K562 (cell line): ENCODE results near the gene RBKS. TPM values are rescaled to one million over a fixed set of nuclear protein-coding genes. Genes with fewer than 3 reads are reported as not detected.

Experiments
- ATAC-seq: fragments of 200-7000 bp; cut with Tn5 transposase; 3 replicates; pipeline ENCODE4 v1.9.1; 2020; ENCODE audit warnings: moderate library complexity
- BruUV-seq: library from RNA; stranded (reverse); fragments of 400-500 nt; replicated peaks from 2 replicates; lab custom pipeline; 2021; lab: Mats Ljungman, UMichigan
- CTCF ChIA-PET: fragments of 300-600 bp; formaldehyde crosslinking; extraction: SDS; loops from one replicate; lab custom pipeline; 2021; ENCODE audit warnings: low intra/inter-chr PET ratio; lab: Yijun Ruan, JAX
- POLR2A ChIA-PET: fragments of 300-600, 350-650 bp; sonication (Branson Sonifier 250); formaldehyde crosslinking; extraction: SDS; loops from one replicate; lab custom pipeline; 2021; ENCODE audit warnings: antibody characterized with exemption, inconsistent platforms; lab: Yijun Ruan, JAX
- DNase-seq, 4 experiments: peaks; one replicate each; pipeline versions ENCODE4 v3.0.0 to v3.0.0-alpha.2; 2011 to 2018; ENCODE audit warnings: low spot score in 3 of 4, mixed read lengths in 3 of 4; ENCODE audit errors: extremely low read depth in 1 of 4
- FAIRE-seq: peaks from 2 replicates; lab custom pipeline; 2011; peaks lifted over from hg19 to GRCh38; lab: Jason Lieb, UNC
- H2AFZ ChIP-seq: 2 replicates; pipeline ENCODE4 v1.6.0; 2011; ENCODE audit warnings: low read depth, low read length, control low read depth, inconsistent platforms
- H3K27ac ChIP-seq: fragments of 200-600 bp; 3 replicates; pipeline ENCODE4 v1.8.0; 2011; ENCODE audit warnings: low read depth, mild to moderate bottlenecking, control low read depth, inconsistent platforms, low read length, moderate library complexity, mixed read lengths; ENCODE audit errors: extremely low read depth
- H3K27me3 ChIP-seq, 2 experiments: fragments of 300-600 bp in 1 of 2; 2 replicates in 1 of 2; 3 replicates in 1 of 2; pipeline versions ENCODE4 v1.6.0 to v1.8.0; 2011; ENCODE audit warnings: inconsistent platforms in 2 of 2, low read length in 2 of 2, mild to moderate bottlenecking in 1 of 2, mixed read lengths in 1 of 2, moderate library complexity in 1 of 2; ENCODE audit not compliant: control insufficient read depth in 2 of 2, insufficient read depth in 2 of 2
- H3K36me3 ChIP-seq: fragments of 300-600 bp; 3 replicates; pipeline ENCODE4 v1.8.0; 2011; ENCODE audit warnings: mild to moderate bottlenecking, low read length, inconsistent platforms; ENCODE audit not compliant: control insufficient read depth, insufficient read depth
- H3K4me1 ChIP-seq, 2 experiments: fragments of 200-600 bp in 1 of 2; replicated peaks in 1 of 2; 2 replicates in 1 of 2; 3 replicates in 1 of 2; pipeline versions ENCODE4 v1.5.1 to v1.8.0; 2011; ENCODE audit warnings: inconsistent platforms in 2 of 2, low read length in 2 of 2, mild to moderate bottlenecking in 1 of 2, mixed read lengths in 1 of 2, moderate library complexity in 1 of 2; ENCODE audit not compliant: control insufficient read depth in 2 of 2, insufficient read depth in 2 of 2
- H3K4me2 ChIP-seq: 2 replicates; pipeline ENCODE4 v1.6.1; 2011; ENCODE audit warnings: low read length, control low read depth, inconsistent platforms, mixed read lengths; ENCODE audit not compliant: insufficient read depth
- H3K4me3 ChIP-seq: fragments of 200-600 bp; sonication (generic), shearing (Covaris generic); 2 replicates; pipeline ENCODE4 v1.5.1; 2016; ENCODE audit warnings: control low read depth, inconsistent platforms
- H3K79me2 ChIP-seq: fragments of 200-600 bp; 3 replicates; pipeline ENCODE4 v1.8.0; 2011; ENCODE audit warnings: low read length, inconsistent platforms; ENCODE audit not compliant: control insufficient read depth, insufficient read depth
- H3K9ac ChIP-seq, 2 experiments: 2 replicates each; pipeline versions ENCODE4 v1.6.0 to v1.6.1; 2011; ENCODE audit warnings: low read depth in 2 of 2, low read length in 2 of 2, control low read depth in 1 of 2, inconsistent platforms in 1 of 2, mild to moderate bottlenecking in 1 of 2, mixed read lengths in 1 of 2; ENCODE audit not compliant: insufficient read depth in 1 of 2
- H3K9me1 ChIP-seq: one replicate; pipeline ENCODE4 v1.6.0; 2011; ENCODE audit warnings: inconsistent platforms, mild to moderate bottlenecking, low read length, moderate library complexity; ENCODE audit not compliant: control insufficient read depth, insufficient read depth
- H3K9me3 ChIP-seq: replicated peaks from 2 replicates; pipeline ENCODE4 v1.5.1; 2011; ENCODE audit warnings: low read depth, low read length, inconsistent platforms; ENCODE audit not compliant: control insufficient read depth, insufficient read depth
- H4K20me1 ChIP-seq: replicated peaks from 2 replicates; pipeline ENCODE4 v1.6.1; 2011; ENCODE audit warnings: low read length, inconsistent platforms, mixed read lengths; ENCODE audit not compliant: control insufficient read depth, insufficient read depth
- AFF4 ChIP-seq: sonication (generic); formaldehyde crosslinking; IDR thresholded peaks from 2 replicates; pipeline ENCODE4 v1.8.0; 2023; ENCODE audit warnings: mild to moderate bottlenecking, missing genetic modification reagents
- DACH1 ChIP-seq: fragments of 450-650 bp; IDR thresholded peaks from 2 replicates; pipeline ENCODE4 v1.6.1; 2018; ENCODE audit not compliant: partially characterized antibody
- EP400 ChIP-seq: fragments of 450-650 bp; IDR thresholded peaks from 2 replicates; pipeline ENCODE4 v1.6.1; 2017; ENCODE audit warnings: antibody characterized with exemption, mild to moderate bottlenecking, moderate library complexity
- KHSRP ChIP-seq: fragments of 450-650 bp; IDR thresholded peaks from 2 replicates; pipeline ENCODE4 v1.6.1; 2017
- STAG1 ChIP-seq: sonication (generic); formaldehyde crosslinking; IDR thresholded peaks from 2 replicates; pipeline ENCODE4 v1.5.0; 2020; ENCODE audit warnings: missing genetic modification reagents, borderline replicate concordance
- TRIM24 ChIP-seq, 2 experiments: fragments of 450-650 bp; IDR thresholded peaks; 2 replicates each; pipeline ENCODE4 v1.6.1; 2016
- ZBTB43 ChIP-seq: sonication (generic); formaldehyde crosslinking; IDR thresholded peaks from 2 replicates; pipeline ENCODE4 v1.8.0; 2023; ENCODE audit warnings: mild to moderate bottlenecking, missing genetic modification reagents
- ZBTB49 ChIP-seq: sonication (generic); formaldehyde crosslinking; IDR thresholded peaks from 2 replicates; pipeline ENCODE4 v1.8.0; 2022; ENCODE audit warnings: missing genetic modification reagents, mild to moderate bottlenecking, borderline replicate concordance
- ZNF165 ChIP-seq: fragments of 250-450 bp; sonication (Bioruptor Pico); IDR thresholded peaks from 2 replicates; pipeline ENCODE4 v1.4.0; 2020; ENCODE audit warnings: borderline replicate concordance
- WGBS: fragments of 100-300 bp; shearing (Covaris generic); methylation state at CpG from one replicate; pipeline ENCODE4 v1.1.6; 2016; ENCODE audit warnings: low coverage, mixed read lengths; ENCODE audit not compliant: insufficient coverage; ENCODE audit errors: missing lambda C conversion rate; 5-methylcytosine and 5-hydroxymethylcytosine counted together
- in situ Hi-C: fragments of 300-500 bp; cut with MboI; formaldehyde crosslinking; loops from 4 replicates; pipeline ENCODE4 v1.15.0; 2018; ENCODE audit warnings: inconsistent platforms, mixed read lengths
- intact Hi-C: fragments of 100-400 bp; cut with micrococcal nuclease; formaldehyde crosslinking; loops from 2 replicates; pipeline ENCODE4 v1.14.2; 2022
- polyA plus RNA-seq, 8 experiments: library from polyadenylated mRNA; depleted of rRNA in 4 of 8; stranded (reverse) in 5 of 8; unstranded in 3 of 8; fragments of >200 nt; fragmentation: Nextera tagmentation in 2 of 8; fragmentation: Illumina TruSeq in 1 of 8; extraction: Ambion mirVana in 2 of 8; extraction: Trizol in 1 of 8; gene quantifications; 2 replicates each; pipeline versions ENCODE4 v1.2.1 to v1.2.3, GENCODE V29; 2011 to 2014; ENCODE audit warnings: inconsistent platforms in 1 of 8, missing spikeins in 1 of 8
- total RNA-seq, 7 experiments: library from RNA; depleted of rRNA in 6 of 7; stranded (reverse); fragments of >200 nt in 6 of 7; fragmentation: Illumina TruSeq in 2 of 7; extraction: Trizol in 2 of 7; gene quantifications; 2 replicates each; pipeline versions ENCODE4 v1.2.1 to v1.2.3, GENCODE V29; 2011 to 2021; ENCODE audit warnings: low replicate concordance in 1 of 7
- TF ChIP-seq, protein P1 (sequence below), 2 experiments: fragments of 450-650 bp; conservative IDR thresholded peaks; 2 replicates each; pipeline ENCODE4 v1.6.1; 2017; ENCODE audit warnings: mild to moderate bottlenecking in 2 of 2, moderate library complexity in 2 of 2

Gene RBKS
- total and polyA plus RNA-seq, 9 of the 15 experiments (the other 6 are each of a cell fraction or from before 2014, with no cell fraction given) = 0.06 to 0.39 (median 0.19) TPM

DNA sequence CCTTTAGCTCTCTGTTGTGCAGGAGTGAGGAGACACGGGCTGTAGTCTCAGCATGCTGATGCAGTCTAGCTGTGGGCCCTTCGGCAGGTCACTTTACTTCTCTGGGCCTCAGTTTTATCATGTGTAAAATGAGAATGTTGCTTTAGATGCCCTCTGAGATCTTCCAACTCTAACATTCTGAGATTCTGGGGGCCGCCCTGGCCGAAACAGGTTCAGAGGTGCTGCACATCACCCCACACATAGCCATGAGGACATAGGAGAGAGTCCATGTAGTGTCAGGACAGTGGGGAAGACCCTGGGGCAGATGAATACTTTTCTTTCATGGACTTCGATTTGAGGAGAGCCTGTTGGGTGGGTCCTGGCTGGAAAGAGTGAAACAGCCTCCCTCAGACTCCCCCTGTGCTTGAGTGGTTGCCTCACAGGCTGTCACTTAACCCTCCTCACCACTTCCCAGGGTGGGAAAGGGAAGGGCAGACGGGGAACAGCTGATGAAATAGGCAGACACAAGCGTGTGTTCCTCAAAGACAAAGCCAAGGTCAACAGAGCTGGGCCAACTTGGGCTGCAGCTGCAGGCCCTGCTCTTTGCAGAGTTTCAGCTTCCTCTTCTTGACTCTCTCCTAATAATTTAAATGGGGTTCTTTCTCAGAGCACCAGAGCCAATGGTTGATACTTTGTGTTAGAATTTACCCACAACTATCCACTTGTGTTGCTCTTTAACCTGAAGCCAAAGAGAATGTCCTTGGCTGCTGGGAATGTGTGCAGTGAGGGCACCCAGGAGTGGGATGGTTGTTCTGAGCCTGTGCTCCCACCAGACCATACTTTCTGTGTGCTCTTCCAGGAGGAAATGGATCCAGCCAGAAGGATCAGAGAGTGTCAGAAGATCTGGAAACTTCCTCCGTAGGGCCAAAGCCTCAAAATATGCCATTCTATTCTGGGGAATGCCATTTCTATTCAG lies 133.4 kb downstream of the RBKS start:
- no peaks in the 10 kb centered on the region for H3K9me1 ChIP-seq
- FAIRE-seq (peak; percentile 11), DNase-seq (peak in 1 of 4 experiments; percentile 16), ATAC-seq (peak; percentile 18)
- no TSS peak for BruUV-seq
- H2AFZ ChIP-seq = peak overlapping the region; percentile 25; the same call in 1 of the 2 replicates
- no peaks in the 10 kb centered on the region for H3K79me2 ChIP-seq
- H3K4me2 ChIP-seq = no peak overlapping the region
- H3K9ac ChIP-seq = no peak overlapping the region; a peak in 1 of 4 replicates
- H3K9me3 ChIP-seq = no peaks in the 10 kb centered on the region
- no peak overlapping the region for H3K27ac ChIP-seq
- ChIA-PET CTCF (interaction anchor here (1.0 kb wide), 1 partner anchor 74 kb away, joined by 4 read pairs; no protein-coding TSS in a partner anchor), POLR2A (interaction anchor here (4.2 kb wide), 1 partner anchor 11 kb away, joined by 18 read pairs; no protein-coding TSS in a partner anchor)
- no peaks in the 10 kb centered on the region for H4K20me1 ChIP-seq
- intact Hi-C loops = loop anchor here (10.0 kb wide), 1 partner anchor 138 kb away; the partner anchor contains the start of genes BABAM2 and RBKS
- in situ Hi-C loops = no loop called here
- 19% methylated on average over 6 of the region's 8 CpGs for WGBS
- H3K4me1 ChIP-seq = peaks cover 10 to 18% of the 10 kb centered on the region in 2 experiments
- no peak overlapping the region for H3K4me3 ChIP-seq
- no peaks in the 10 kb centered on the region for H3K27me3 ChIP-seq
- H3K36me3 ChIP-seq = no peaks in the 10 kb centered on the region
- peak; percentile 79 to 82; a peak in 2 of 4 replicates for TF ChIP-seq TRIM24 (IDR thresholded peaks at IDR 0.05)
- no peak for TF ChIP-seq AFF4
- TF ChIP-seq ZBTB49 (CRISPR knock-in tag) = no peak
- TF ChIP-seq DACH1 = no peak
- TF ChIP-seq KHSRP = no peak
- TF ChIP-seq ZBTB43 (CRISPR knock-in tag) = no peak
- peak; percentile 31; the same call in 1 of the 2 replicates for TF ChIP-seq EP400
- TF ChIP-seq STAG1 (CRISPR knock-in tag) = no peak
- TF ChIP-seq, protein P1, sequence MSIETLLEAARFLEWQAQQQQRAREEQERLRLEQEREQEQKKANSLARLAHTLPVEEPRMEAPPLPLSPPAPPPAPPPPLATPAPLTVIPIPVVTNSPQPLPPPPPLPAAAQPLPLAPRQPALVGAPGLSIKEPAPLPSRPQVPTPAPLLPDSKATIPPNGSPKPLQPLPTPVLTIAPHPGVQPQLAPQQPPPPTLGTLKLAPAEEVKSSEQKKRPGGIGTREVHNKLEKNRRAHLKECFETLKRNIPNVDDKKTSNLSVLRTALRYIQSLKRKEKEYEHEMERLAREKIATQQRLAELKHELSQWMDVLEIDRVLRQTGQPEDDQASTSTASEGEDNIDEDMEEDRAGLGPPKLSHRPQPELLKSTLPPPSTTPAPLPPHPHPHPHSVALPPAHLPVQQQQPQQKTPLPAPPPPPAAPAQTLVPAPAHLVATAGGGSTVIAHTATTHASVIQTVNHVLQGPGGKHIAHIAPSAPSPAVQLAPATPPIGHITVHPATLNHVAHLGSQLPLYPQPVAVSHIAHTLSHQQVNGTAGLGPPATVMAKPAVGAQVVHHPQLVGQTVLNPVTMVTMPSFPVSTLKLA (conservative IDR thresholded peaks at IDR 0.05) = no peak
- TF ChIP-seq ZNF165 (CRISPR knock-in tag) = no peak
